Karpas-422 (cell line): ENCODE measurements around the gene OR6K2. TPM values are rescaled to one million over a fixed set of nuclear protein-coding genes. Genes with fewer than 3 reads are reported as not detected.

Source experiments
- DNase-seq: peaks from one replicate; pipeline ENCODE4 v3.0.0-alpha.2; 2015
- H2AFZ ChIP-seq: fragments of 200-600 bp; sonication (generic); 2 replicates; pipeline ENCODE4 v1.6.1; 2014; ENCODE audit warnings: antibody characterized with exemption, low read length, mixed read lengths
- H3K27ac ChIP-seq: fragments of 200-600 bp; sonication (generic); 2 replicates; pipeline ENCODE4 v1.5.1; 2014; ENCODE audit warnings: mild to moderate bottlenecking, low read length, moderate library complexity
- H3K27me3 ChIP-seq: fragments of 200-600 bp; sonication (generic); 2 replicates; pipeline ENCODE4 v1.6.1; 2014; ENCODE audit warnings: low read length, mixed read lengths
- H3K36me3 ChIP-seq: fragments of 200-600 bp; sonication (generic); 2 replicates; pipeline ENCODE4 v1.6.1; 2014; ENCODE audit warnings: low read length, mixed read lengths; ENCODE audit not compliant: insufficient read depth
- H3K4me1 ChIP-seq: fragments of 200-600 bp; sonication (generic); 2 replicates; pipeline ENCODE4 v1.6.1; 2014; ENCODE audit warnings: mild to moderate bottlenecking, low read length, mixed read lengths
- H3K4me2 ChIP-seq: fragments of 200-600 bp; sonication (generic); 2 replicates; pipeline ENCODE4 v1.6.1; 2014; ENCODE audit warnings: low read length, low read depth, mild to moderate bottlenecking; ENCODE audit not compliant: poor library complexity, severe bottlenecking
- H3K4me3 ChIP-seq: fragments of 200-600 bp; sonication (generic); 2 replicates; pipeline ENCODE4 v1.5.1; 2014; ENCODE audit warnings: mild to moderate bottlenecking, antibody characterized with exemption, low read length, mixed read lengths
- H3K79me2 ChIP-seq: fragments of 200-600 bp; sonication (generic); 2 replicates; pipeline ENCODE4 v1.6.1; 2014; ENCODE audit warnings: mild to moderate bottlenecking, low read length, mixed read lengths
- H3K9ac ChIP-seq: fragments of 200-600 bp; sonication (generic); 2 replicates; pipeline ENCODE4 v1.6.0; 2014; ENCODE audit warnings: low read length
- H3K9me2 ChIP-seq: fragments of 200-600 bp; sonication (generic), shearing (Covaris generic); replicated peaks from 2 replicates; pipeline ENCODE4 v1.6.0; 2014; ENCODE audit warnings: mild to moderate bottlenecking, low read length, moderate library complexity; ENCODE audit not compliant: insufficient read depth
- H3K9me3 ChIP-seq: fragments of 300-700, 200-600 bp; sonication (generic); 2 replicates; pipeline ENCODE4 v1.6.1; 2014; ENCODE audit warnings: low read length, mixed read lengths
- H4K20me1 ChIP-seq: fragments of 200-600 bp; sonication (generic); 2 replicates; pipeline ENCODE4 v1.6.1; 2014; ENCODE audit warnings: mild to moderate bottlenecking, antibody characterized with exemption, low read length, low read depth; ENCODE audit not compliant: insufficient read depth
- total RNA-seq: library from RNA; depleted of rRNA; stranded (reverse); fragments of >200 nt; shearing (Covaris generic); gene quantifications from 2 replicates; pipeline ENCODE4 v1.2.3, GENCODE V29; 2014; ENCODE audit warnings: low replicate concordance

The OR6K2 gene
- total RNA-seq, 1 experiment from 2014 or later = not detected

- no peaks in the 10 kb centered on the region for H3K36me3 ChIP-seq
- H3K9me3 ChIP-seq = no peaks in the 10 kb centered on the region
- H3K27ac ChIP-seq = no peak overlapping the region
- no peak overlapping the region for H2AFZ ChIP-seq
- H3K4me3 ChIP-seq = no peak overlapping the region
- no peaks in the 10 kb centered on the region for H3K79me2 ChIP-seq
- no peaks in the 10 kb centered on the region for H4K20me1 ChIP-seq
- no peaks in the 10 kb centered on the region for H3K9me2 ChIP-seq
- H3K4me2 ChIP-seq = no peak overlapping the region
- H3K4me1 ChIP-seq = no peaks in the 10 kb centered on the region
- no peak for DNase-seq
- H3K27me3 ChIP-seq = no peaks in the 10 kb centered on the region
- H3K9ac ChIP-seq = no peak overlapping the region
Measured at GRCh38 chr1:158719664-158720063, 19.2 kb upstream of the OR6K2 start.

DNA sequence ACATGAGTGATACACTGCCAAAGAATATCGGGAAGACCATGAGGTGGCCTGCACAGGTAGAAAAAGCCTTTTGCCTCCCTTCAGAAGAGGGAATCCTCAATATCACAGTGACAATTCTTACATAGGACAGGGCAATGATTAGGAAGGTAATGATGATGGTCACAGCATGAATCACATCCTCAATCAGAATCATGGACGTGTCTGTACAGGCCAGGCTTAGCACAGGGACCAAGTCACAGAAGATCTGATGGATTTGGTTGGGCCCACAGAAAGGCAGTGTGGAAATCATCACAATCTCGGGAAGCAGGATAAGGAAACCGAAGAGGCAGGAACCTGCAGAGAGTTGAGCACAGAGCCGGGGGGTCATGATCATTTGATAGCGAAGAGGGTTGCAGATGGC lies 16.9 kb upstream of the OR6K2 start:
- Histone ChIP-seq H3K4me3 (no peak overlapping the region), H3K4me1 (no peaks in the 10 kb centered on the region), H4K20me1 (no peaks in the 10 kb centered on the region), H3K9me2 (no peaks in the 10 kb centered on the region), H2AFZ (no peak overlapping the region), H3K4me2 (no peak overlapping the region), H3K79me2 (no peaks in the 10 kb centered on the region), H3K36me3 (no peaks in the 10 kb centered on the region), H3K27ac (no peak overlapping the region), H3K9ac (no peak overlapping the region), H3K27me3 (no peaks in the 10 kb centered on the region), H3K9me3 (no peaks in the 10 kb centered on the region)
- no peak for DNase-seq

- no peak overlapping the region for H3K4me3 ChIP-seq
- no peaks in the 10 kb centered on the region for H3K36me3 ChIP-seq
- H3K4me2 ChIP-seq = no peak overlapping the region
- H3K9ac ChIP-seq = no peak overlapping the region
- no peak for DNase-seq
- H3K79me2 ChIP-seq = no peaks in the 10 kb centered on the region
- no peaks in the 10 kb centered on the region for H3K9me3 ChIP-seq
- H3K27me3 ChIP-seq = no peaks in the 10 kb centered on the region
- H3K9me2 ChIP-seq = no peaks in the 10 kb centered on the region
- H3K27ac ChIP-seq = no peak overlapping the region
- no peaks in the 10 kb centered on the region for H3K4me1 ChIP-seq
- H2AFZ ChIP-seq = no peak overlapping the region
- no peaks in the 10 kb centered on the region for H4K20me1 ChIP-seq
Measured at GRCh38 chr1:158716335-158716734, 15.9 kb upstream of the OR6K2 start.

DNA sequence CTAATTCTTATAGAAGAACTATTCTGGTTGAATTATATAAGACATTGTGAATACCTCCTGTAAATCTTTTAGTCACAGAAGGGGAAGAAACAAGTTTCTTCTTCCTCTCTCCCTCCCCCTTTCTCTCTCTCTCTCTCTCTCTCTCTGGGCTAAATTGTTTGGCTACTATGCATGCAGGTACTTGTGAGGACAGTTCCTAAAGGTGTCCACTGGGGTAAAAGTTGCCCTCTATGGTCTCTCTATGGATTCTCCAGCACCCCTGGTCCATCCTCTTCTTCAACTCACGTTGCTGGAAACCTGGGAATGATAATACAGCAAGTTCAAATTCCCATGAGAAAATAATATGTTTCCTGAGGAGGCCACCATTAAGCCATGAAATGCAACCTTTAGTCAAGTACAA lies 14.3 kb upstream of the OR6K2 start:
- Histone ChIP-seq H4K20me1 (no peaks in the 10 kb centered on the region), H2AFZ (no peak overlapping the region), H3K4me2 (no peak overlapping the region), H3K9ac (no peak overlapping the region), H3K27ac (no peak overlapping the region), H3K4me3 (no peak overlapping the region), H3K36me3 (no peaks in the 10 kb centered on the region), H3K4me1 (no peaks in the 10 kb centered on the region), H3K9me3 (no peaks in the 10 kb centered on the region), H3K9me2 (no peaks in the 10 kb centered on the region), H3K79me2 (no peaks in the 10 kb centered on the region), H3K27me3 (no peaks in the 10 kb centered on the region)
- no peak for DNase-seq

GRCh38 chr1:158711098-158711497 lies 10.6 kb upstream of the OR6K2 start:
- DNase-seq = no peak
- no peak overlapping the region for H3K4me3 ChIP-seq
- H4K20me1 ChIP-seq = no peaks in the 10 kb centered on the region
- H3K4me2 ChIP-seq = no peak overlapping the region
- no peak overlapping the region for H2AFZ ChIP-seq
- no peaks in the 10 kb centered on the region for H3K4me1 ChIP-seq
- no peaks in the 10 kb centered on the region for H3K36me3 ChIP-seq
- no peaks in the 10 kb centered on the region for H3K79me2 ChIP-seq
- H3K9me3 ChIP-seq = no peaks in the 10 kb centered on the region
- H3K27me3 ChIP-seq = no peaks in the 10 kb centered on the region
- no peaks in the 10 kb centered on the region for H3K9me2 ChIP-seq
- H3K9ac ChIP-seq = no peak overlapping the region
- H3K27ac ChIP-seq = no peak overlapping the region

DNA sequence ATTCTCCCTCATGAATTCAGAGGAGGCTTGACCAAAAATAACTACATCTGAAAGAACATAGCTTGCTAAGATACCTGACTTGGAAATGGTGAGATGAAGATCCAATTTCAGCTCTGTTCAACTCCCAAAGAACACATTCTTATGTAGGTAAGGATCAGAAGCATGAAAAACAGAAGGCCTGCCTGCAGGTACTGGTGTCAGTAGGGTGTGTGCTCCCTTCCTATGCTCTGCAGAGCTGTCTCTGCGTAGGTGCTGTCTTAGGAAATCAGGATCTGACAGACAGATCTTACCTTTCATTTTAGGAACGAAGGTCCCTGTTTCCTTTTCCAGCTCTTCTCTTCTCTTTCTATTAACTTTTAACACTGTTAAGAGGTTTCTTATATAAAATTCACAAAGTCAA lies 5.6 kb upstream of the OR6K2 start:
- no peak for DNase-seq
- no peaks in the 10 kb centered on the region for H3K9me3 ChIP-seq
- H3K36me3 ChIP-seq = no peaks in the 10 kb centered on the region
- no peak overlapping the region for H3K4me2 ChIP-seq
- no peaks in the 10 kb centered on the region for H3K9me2 ChIP-seq
- no peaks in the 10 kb centered on the region for H3K4me1 ChIP-seq
- H4K20me1 ChIP-seq = no peaks in the 10 kb centered on the region
- H3K9ac ChIP-seq = no peak overlapping the region
- H2AFZ ChIP-seq = no peak overlapping the region
- H3K79me2 ChIP-seq = no peaks in the 10 kb centered on the region
- H3K27me3 ChIP-seq = no peaks in the 10 kb centered on the region
- no peak overlapping the region for H3K4me3 ChIP-seq
- no peak overlapping the region for H3K27ac ChIP-seq

- Histone ChIP-seq H3K9me3 (no peaks in the 10 kb centered on the region), H4K20me1 (no peaks in the 10 kb centered on the region), H3K4me1 (no peaks in the 10 kb centered on the region), H3K4me3 (no peak overlapping the region), H3K9ac (no peak overlapping the region), H2AFZ (no peak overlapping the region), H3K9me2 (no peaks in the 10 kb centered on the region), H3K4me2 (no peak overlapping the region), H3K27ac (no peak overlapping the region), H3K36me3 (no peaks in the 10 kb centered on the region), H3K27me3 (no peaks in the 10 kb centered on the region), H3K79me2 (no peaks in the 10 kb centered on the region)
- no peak for DNase-seq
Measured at GRCh38 chr1:158694596-158694995, 5.9 kb downstream of the OR6K2 start.

DNA sequence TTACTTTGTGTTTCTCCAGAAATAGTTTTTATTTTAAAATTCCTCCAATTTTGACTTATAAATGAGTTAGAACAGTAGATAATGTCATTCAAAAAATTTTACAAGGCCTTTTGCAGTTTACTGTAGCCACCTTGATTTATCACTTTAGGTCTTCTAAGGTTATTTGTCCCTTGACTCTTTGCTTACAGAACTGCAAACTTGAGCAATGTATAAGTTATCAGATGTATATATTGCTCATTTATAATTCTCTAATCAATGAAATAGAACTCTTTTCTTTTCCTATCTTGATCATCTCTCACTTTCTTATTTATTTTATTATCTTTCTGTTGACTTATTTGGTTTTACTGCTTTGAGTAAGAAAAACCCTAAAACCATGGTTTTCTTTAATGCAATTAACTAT lies 8.1 kb downstream of the OR6K2 start:
- H3K4me1 ChIP-seq = no peaks in the 10 kb centered on the region
- H3K36me3 ChIP-seq = no peaks in the 10 kb centered on the region
- no peaks in the 10 kb centered on the region for H3K79me2 ChIP-seq
- no peak overlapping the region for H3K27ac ChIP-seq
- no peak for DNase-seq
- H3K9me2 ChIP-seq = no peaks in the 10 kb centered on the region
- H3K9me3 ChIP-seq = no peaks in the 10 kb centered on the region
- H4K20me1 ChIP-seq = no peaks in the 10 kb centered on the region
- H3K4me2 ChIP-seq = no peak overlapping the region
- H3K27me3 ChIP-seq = no peaks in the 10 kb centered on the region
- H3K4me3 ChIP-seq = no peak overlapping the region
- H2AFZ ChIP-seq = no peak overlapping the region
- H3K9ac ChIP-seq = no peak overlapping the region

DNA sequence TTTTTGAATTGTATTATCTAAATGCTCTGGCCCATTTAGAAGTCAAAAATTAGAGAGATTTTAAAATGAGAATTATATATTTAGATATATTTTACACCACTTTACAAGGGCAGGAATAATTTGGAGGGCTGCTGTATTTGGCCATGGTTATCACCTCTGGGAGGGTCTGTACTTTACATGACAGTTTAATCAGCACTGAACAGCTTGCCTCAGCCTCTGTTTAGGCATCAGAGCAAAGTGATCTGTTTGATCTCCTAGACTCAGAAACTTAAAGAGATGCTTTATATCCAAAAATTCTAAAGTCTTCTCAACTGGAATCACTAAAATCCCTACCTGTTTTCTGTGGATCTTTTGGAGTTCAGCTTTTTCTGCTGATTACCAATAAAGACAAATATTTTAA lies 8.5 kb downstream of the OR6K2 start:
- Histone ChIP-seq H3K36me3 (no peaks in the 10 kb centered on the region), H3K27ac (no peak overlapping the region), H3K9ac (no peak overlapping the region), H4K20me1 (no peaks in the 10 kb centered on the region), H3K4me3 (no peak overlapping the region), H3K4me1 (no peaks in the 10 kb centered on the region), H3K27me3 (no peaks in the 10 kb centered on the region), H2AFZ (no peak overlapping the region), H3K79me2 (no peaks in the 10 kb centered on the region), H3K9me3 (no peaks in the 10 kb centered on the region), H3K4me2 (no peak overlapping the region), H3K9me2 (no peaks in the 10 kb centered on the region)
- DNase-seq = no peak
